Sigmoid colon (tissue), 7 donors: ENCODE measurements around the gene ARHGAP15. TPM values are rescaled to one million over a fixed set of nuclear protein-coding genes. Genes with fewer than 3 reads are reported as not detected.
A peak's percentile ranks its signal among the peaks of the same experiment; 100 is the strongest.

Source experiments
- DNase-seq: peaks from one replicate; pipeline ENCODE4 v3.0.0-alpha.2; 2019
- H3K27ac ChIP-seq, 4 donors: fragments of 200-600 bp; sonication (generic); one replicate each; pipeline ENCODE4 v1.5.1; 2016 to 2019; ENCODE audit warnings: mild to moderate bottlenecking in 1 of 4
- H3K27me3 ChIP-seq, 3 donors: fragments of 200-600 bp; sonication (generic); one replicate each; pipeline ENCODE4 v1.5.1; 2019; ENCODE audit warnings: mild to moderate bottlenecking in 1 of 3
- H3K36me3 ChIP-seq, 4 donors: fragments of 200-600 bp; sonication (generic); one replicate each; pipeline ENCODE4 v1.5.1; 2016 to 2019
- H3K4me1 ChIP-seq, 4 donors: fragments of 200-600 bp; sonication (generic); one replicate each; pipeline ENCODE4 v1.5.1; 2017 to 2019
- H3K4me3 ChIP-seq, 4 donors: fragments of 200-600 bp; sonication (generic); one replicate each; pipeline ENCODE4 v1.5.1; 2017 to 2019; ENCODE audit warnings: mild to moderate bottlenecking in 2 of 4, moderate library complexity in 1 of 4
- H3K9me3 ChIP-seq, 4 donors: fragments of 200-600 bp in 3 of 4; sonication (generic) in 3 of 4; one replicate each; pipeline versions ENCODE4 v1.5.1 to v1.6.1; 2013 to 2019
- EP300 ChIP-seq, 4 donors: sonication (generic); formaldehyde crosslinking; IDR thresholded peaks; one replicate each; pipeline ENCODE4 v1.6.1; 2017; ENCODE audit warnings: antibody characterized with exemption in 4 of 4
- POLR2A ChIP-seq, 2 donors: fragments of 450-650 bp; IDR thresholded peaks; one replicate each; pipeline ENCODE4 v1.6.1; 2016; ENCODE audit warnings: antibody characterized with exemption in 2 of 2, mild to moderate bottlenecking in 2 of 2, moderate library complexity in 2 of 2
- POLR2AphosphoS5 ChIP-seq, 4 donors: sonication (generic); formaldehyde crosslinking; IDR thresholded peaks; one replicate each; pipeline ENCODE4 v1.6.1; 2017; ENCODE audit warnings: antibody characterized with exemption in 4 of 4
- WGBS, 2 donors: extraction: QIAGEN DNeasy Blood & Tissue Kit; methylation state at CpG; one replicate each; pipeline ENCODE4 v1.1.7; 2013; 5-methylcytosine and 5-hydroxymethylcytosine counted together
- intact Hi-C: fragments of 100-400 bp; cut with DNase I; formaldehyde crosslinking; loops from one replicate; pipeline ENCODE4 v1.15.1; 2023
- polyA plus RNA-seq, 3 donors: library from polyadenylated mRNA; stranded (reverse); fragments of 200-250 nt; gene quantifications; one replicate each; pipeline ENCODE4 v1.2.3, GENCODE V29; 2013
- total RNA-seq, 4 donors: library from RNA; depleted of rRNA; stranded (reverse); fragments of >200 nt; gene quantifications; one replicate each; pipeline ENCODE4 v1.1.0, GENCODE V29; 2016
- TF ChIP-seq, protein P1 (sequence below), 4 experiments: fragments of 450-650 bp in 3 of 4; fragments of 200-600 bp in 1 of 4; IDR thresholded peaks; one replicate each; pipeline ENCODE4 v1.5.1; 2016 to 2019; ENCODE audit warnings: antibody characterized with exemption in 4 of 4, mild to moderate bottlenecking in 3 of 4, moderate library complexity in 2 of 4
- donor health status: healthy with polysubstance abuse.
- donor health status: Bipolar disorder and iron deficiency.
- donor health status: healthy.

Gene ARHGAP15
- total and polyA plus RNA-seq, 7 donors: 3.7 to 16.4 (median 6.0) TPM

DNA sequence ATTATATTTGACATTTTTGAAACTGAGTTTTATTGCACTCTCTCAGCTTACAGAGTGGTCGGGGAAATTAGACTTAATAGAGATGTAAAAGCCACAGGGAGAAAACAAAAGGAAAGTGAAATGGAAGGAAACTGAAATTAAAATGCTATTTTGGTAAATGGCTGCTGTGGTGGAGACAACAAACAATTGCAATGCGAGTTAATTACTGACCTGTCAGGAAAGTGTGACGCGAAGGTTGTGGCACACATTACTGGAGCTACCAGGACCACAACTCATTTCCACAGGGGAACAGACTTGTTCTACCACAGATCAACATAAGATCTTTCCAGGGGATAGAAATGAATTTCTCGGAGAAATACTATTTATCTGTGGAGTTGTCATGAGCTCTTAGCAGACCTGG lies 19.5 kb downstream of the ARHGAP15 start:
- intact Hi-C loops: no loop called here
- no peak overlapping the region for H3K27ac ChIP-seq
- H3K4me1 ChIP-seq: no peaks in the 10 kb centered on the region
- WGBS, 2 donors: 65 to 68% methylated on average over 5 of the region's 5 CpGs
- H3K27me3 ChIP-seq: no peaks in the 10 kb centered on the region
- H3K36me3 ChIP-seq: no peaks in the 10 kb centered on the region
- no peaks in the 10 kb centered on the region for H3K9me3 ChIP-seq
- no peak for TF ChIP-seq EP300 (IDR thresholded peaks at IDR 0.05)
- TF ChIP-seq POLR2A (IDR thresholded peaks at IDR 0.05): no peak
- TF ChIP-seq, protein P1, sequence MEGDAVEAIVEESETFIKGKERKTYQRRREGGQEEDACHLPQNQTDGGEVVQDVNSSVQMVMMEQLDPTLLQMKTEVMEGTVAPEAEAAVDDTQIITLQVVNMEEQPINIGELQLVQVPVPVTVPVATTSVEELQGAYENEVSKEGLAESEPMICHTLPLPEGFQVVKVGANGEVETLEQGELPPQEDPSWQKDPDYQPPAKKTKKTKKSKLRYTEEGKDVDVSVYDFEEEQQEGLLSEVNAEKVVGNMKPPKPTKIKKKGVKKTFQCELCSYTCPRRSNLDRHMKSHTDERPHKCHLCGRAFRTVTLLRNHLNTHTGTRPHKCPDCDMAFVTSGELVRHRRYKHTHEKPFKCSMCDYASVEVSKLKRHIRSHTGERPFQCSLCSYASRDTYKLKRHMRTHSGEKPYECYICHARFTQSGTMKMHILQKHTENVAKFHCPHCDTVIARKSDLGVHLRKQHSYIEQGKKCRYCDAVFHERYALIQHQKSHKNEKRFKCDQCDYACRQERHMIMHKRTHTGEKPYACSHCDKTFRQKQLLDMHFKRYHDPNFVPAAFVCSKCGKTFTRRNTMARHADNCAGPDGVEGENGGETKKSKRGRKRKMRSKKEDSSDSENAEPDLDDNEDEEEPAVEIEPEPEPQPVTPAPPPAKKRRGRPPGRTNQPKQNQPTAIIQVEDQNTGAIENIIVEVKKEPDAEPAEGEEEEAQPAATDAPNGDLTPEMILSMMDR (IDR thresholded peaks at IDR 0.05): no peak
- TF ChIP-seq POLR2AphosphoS5 (IDR thresholded peaks at IDR 0.05): no peak
- no peak for DNase-seq
- no peak overlapping the region for H3K4me3 ChIP-seq

- TF ChIP-seq, protein P1 (IDR thresholded peaks at IDR 0.05): no peak
- TF ChIP-seq POLR2AphosphoS5 (IDR thresholded peaks at IDR 0.05): peak in 1 of 4 donors; percentile 31
- Histone ChIP-seq H3K9me3 (no peaks in the 10 kb centered on the region), H3K27ac (no peak overlapping the region), H3K4me3 (no peak overlapping the region), H3K4me1 (no peaks in the 10 kb centered on the region), H3K27me3 (no peaks in the 10 kb centered on the region), H3K36me3 (no peaks in the 10 kb centered on the region)
- DNase-seq: no peak
- 42 to 64% methylated on average over 4 of the region's 4 CpGs for WGBS, 2 donors
- intact Hi-C loops: no loop called here
Measured at GRCh38 chr2:143150287-143150686, 21.1 kb downstream of the ARHGAP15 start.

DNA sequence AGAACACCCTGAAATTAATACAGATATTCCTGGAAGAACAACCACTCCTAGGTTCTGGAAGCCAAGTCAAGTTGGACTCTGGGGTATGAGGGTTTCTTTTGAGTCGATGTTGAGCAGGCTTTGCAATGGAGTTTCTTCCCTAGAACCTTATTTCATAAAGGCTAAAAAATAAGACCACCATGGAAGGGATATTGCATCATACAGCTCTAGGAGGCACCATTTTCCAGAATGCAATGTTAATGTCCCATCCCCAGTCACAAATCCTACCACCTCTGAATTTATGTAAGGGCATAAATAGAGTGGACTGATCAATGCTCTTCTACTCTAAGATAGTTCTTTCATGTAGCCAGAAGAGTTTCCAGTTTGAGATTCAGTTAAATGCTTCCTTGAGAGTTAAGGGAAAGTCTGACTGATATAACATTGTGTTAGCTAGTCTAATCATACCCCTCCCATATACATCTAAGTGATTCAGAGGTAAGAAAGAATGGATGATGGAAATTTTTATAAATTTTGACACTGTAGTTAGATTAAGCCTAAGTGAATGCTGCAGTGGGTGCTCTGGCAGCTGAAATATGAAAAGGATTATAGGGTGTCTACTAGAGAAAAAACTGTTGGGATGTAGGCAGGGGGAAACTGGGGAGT lies 22.0 kb downstream of the ARHGAP15 start:
- intact Hi-C loops: no loop called here
- Histone ChIP-seq H3K4me1 (no peaks in the 10 kb centered on the region), H3K27ac (no peak overlapping the region), H3K27me3 (no peaks in the 10 kb centered on the region), H3K4me3 (no peak overlapping the region), H3K36me3 (no peaks in the 10 kb centered on the region), H3K9me3 (no peaks in the 10 kb centered on the region)
- 96 to 100% methylated on average over 1 of the region's 1 CpG for WGBS, 2 donors
- no peak for TF ChIP-seq POLR2AphosphoS5 (IDR thresholded peaks at IDR 0.05)
- TF ChIP-seq, protein P1 (IDR thresholded peaks at IDR 0.05): no peak
- TF ChIP-seq POLR2A (IDR thresholded peaks at IDR 0.05): no peak
- no peak for TF ChIP-seq EP300 (IDR thresholded peaks at IDR 0.05)
- no peak for DNase-seq

DNA sequence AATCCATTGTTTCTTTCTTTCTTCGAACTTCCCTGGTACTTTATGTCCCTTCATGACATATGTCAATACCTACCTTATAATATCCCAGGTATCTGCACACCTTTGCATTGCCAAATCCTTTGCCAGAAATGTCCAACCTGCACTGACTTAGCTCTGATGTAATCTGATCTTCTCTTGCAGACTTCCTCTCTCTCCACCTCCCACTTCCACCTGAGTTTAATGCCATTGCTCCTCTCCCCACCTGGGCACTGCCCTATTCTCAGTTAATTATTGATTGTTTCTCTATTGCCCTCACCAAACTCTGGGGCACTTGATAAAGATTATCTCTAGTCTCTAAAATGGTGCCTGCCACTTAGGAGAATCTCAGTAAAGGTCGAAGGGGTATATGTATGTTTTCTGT lies 23.0 kb downstream of the ARHGAP15 start:
- Histone ChIP-seq H3K4me1 (no peaks in the 10 kb centered on the region), H3K27ac (no peak overlapping the region), H3K4me3 (no peak overlapping the region), H3K27me3 (no peaks in the 10 kb centered on the region), H3K36me3 (no peaks in the 10 kb centered on the region), H3K9me3 (no peaks in the 10 kb centered on the region)
- TF ChIP-seq EP300 (IDR thresholded peaks at IDR 0.05) (no peak), POLR2A (IDR thresholded peaks at IDR 0.05) (no peak), POLR2AphosphoS5 (IDR thresholded peaks at IDR 0.05) (no peak)
- TF ChIP-seq, protein P1 (IDR thresholded peaks at IDR 0.05): no peak
- intact Hi-C loops: no loop called here
- 53 to 78% methylated on average over 2 of the region's 2 CpGs for WGBS, 2 donors
- no peak for DNase-seq

- H3K4me3 ChIP-seq: no peak overlapping the region
- no peaks in the 10 kb centered on the region for H3K9me3 ChIP-seq
- no peak for DNase-seq
- TF ChIP-seq, protein P1 (IDR thresholded peaks at IDR 0.05): no peak
- no peak for TF ChIP-seq POLR2AphosphoS5 (IDR thresholded peaks at IDR 0.05)
- no peak for TF ChIP-seq POLR2A (IDR thresholded peaks at IDR 0.05)
- no peak for TF ChIP-seq EP300 (IDR thresholded peaks at IDR 0.05)
- H3K4me1 ChIP-seq: no peaks in the 10 kb centered on the region
- intact Hi-C loops: no loop called here
- H3K27ac ChIP-seq: no peak overlapping the region
- no peaks in the 10 kb centered on the region for H3K36me3 ChIP-seq
- no peaks in the 10 kb centered on the region for H3K27me3 ChIP-seq
- 58 to 62% methylated on average over 3 of the region's 3 CpGs for WGBS, 2 donors
Measured at GRCh38 chr2:143152637-143153036, 23.4 kb downstream of the ARHGAP15 start.
